ENCODE results near the gene MAGEH1.
A peak's percentile ranks its signal among the peaks of the same experiment; 100 is the strongest.
"Not testable (repeated sequence)": the region's sequence is repeated elsewhere in the genome, so short reads cannot be mapped to it uniquely, and the experiment has no call there.

The MAGEH1 gene, protein sequence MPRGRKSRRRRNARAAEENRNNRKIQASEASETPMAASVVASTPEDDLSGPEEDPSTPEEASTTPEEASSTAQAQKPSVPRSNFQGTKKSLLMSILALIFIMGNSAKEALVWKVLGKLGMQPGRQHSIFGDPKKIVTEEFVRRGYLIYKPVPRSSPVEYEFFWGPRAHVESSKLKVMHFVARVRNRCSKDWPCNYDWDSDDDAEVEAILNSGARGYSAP

GRCh38 chrX:55451990-55452832 lies at the start of gene MAGEH1:
Gene MAGEH1 (plus strand): TSS chrX:55452127. CDS start chrX:55452375, 248 bp downstream.
- peak; percentile 64 to 67 for DNase-seq

- not testable (repeated sequence) for DNase-seq
Observed at GRCh38 chrX:55427079-55427478, 24.8 kb upstream of the MAGEH1 start.

GRCh38 chrX:55443468-55443867 lies 8.5 kb upstream of the MAGEH1 start:
- not testable (repeated sequence) for DNase-seq

DNA sequence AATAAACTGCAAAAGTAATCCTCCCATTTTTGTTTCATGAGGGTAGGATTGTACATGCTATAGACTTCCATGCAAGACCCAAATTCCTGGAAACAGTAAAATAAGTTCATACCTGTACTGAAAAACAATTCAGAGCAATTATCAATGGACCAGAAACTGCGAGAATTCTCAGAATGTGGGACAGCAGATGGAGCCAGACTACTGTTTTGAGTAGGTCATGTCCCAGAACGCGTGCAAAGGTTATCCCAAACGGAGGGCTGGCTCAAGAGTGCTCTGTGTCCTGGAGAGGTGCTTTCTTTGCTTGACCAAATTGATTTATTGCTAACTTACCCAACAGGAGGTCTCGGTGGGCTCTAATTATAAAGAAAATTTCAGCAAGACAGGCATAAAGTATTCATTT lies 1.7 kb upstream of the MAGEH1 start:
- DNase-seq, result no peak

DNA sequence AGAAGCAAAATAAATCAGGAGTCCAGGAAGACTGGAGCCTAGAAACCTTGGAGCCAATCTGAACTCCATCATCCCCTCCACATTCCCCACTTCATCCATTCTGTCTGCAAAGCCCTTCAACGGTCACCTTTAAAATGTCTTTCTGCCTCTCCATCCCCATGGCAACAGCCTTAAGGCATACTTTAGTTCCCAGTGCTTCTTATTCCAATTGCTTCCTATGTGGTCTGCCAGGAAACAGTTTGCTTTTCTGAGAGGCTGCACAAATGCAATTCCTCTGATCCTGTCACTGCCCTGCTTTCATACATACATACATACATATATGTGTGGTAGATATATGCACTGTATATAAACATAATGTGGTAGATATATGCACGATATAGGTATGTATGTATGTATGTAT lies 786 bp upstream of the MAGEH1 start:
- DNase-seq, result no peak

DNA sequence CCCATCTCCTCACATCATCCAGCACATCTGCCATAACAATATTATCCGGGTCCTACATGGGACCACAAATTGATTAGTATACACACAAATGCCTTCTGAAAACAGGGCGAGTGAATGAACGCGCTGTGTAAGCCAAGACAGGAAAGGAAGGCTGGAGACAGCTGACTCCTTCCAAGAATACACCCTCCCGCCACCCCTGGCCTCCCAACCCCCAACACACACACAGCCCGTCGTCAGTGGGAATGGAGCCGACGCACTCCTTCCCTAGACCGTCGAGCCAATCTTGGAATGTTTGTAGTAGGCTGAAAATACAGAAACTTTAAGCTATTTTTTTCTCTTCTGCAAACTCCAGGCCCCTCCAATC lies 319 bp upstream of the MAGEH1 start:
- DNase-seq, result no peak

DNA sequence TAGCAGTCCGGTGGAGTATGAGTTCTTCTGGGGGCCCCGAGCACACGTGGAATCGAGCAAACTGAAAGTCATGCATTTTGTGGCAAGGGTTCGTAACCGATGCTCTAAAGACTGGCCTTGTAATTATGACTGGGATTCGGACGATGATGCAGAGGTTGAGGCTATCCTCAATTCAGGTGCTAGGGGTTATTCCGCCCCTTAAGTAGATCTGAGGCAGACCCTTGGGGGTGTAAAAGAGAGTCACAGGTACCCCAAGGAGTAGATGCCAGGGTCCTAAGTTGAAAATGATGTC lies 852 bp downstream of the MAGEH1 start:
- DNase-seq, result no peak

- DNase-seq, result not testable (repeated sequence)
Observed at GRCh38 chrX:55455708-55456107, 3.8 kb downstream of the MAGEH1 start.

DNA sequence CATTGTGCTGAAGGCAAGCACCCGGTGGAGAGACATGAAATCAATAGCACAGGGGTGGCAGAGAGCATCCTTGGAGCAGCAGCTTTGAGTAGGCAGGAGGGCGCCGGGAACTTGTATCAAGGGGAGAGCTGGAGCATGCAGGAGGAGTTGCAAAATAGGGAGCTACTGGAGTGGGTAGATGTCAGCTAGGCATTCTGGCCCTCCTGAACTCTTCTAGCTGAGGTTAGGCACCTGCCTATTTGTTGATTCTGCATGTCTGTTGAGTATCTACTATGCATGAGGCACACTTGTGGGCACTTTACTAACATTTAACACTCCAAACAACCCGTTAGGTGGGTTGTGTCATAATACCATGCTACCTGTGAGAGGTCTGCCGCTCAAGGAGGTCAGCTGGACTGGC lies 7.5 kb downstream of the MAGEH1 start:
- not testable (repeated sequence) for DNase-seq

DNA sequence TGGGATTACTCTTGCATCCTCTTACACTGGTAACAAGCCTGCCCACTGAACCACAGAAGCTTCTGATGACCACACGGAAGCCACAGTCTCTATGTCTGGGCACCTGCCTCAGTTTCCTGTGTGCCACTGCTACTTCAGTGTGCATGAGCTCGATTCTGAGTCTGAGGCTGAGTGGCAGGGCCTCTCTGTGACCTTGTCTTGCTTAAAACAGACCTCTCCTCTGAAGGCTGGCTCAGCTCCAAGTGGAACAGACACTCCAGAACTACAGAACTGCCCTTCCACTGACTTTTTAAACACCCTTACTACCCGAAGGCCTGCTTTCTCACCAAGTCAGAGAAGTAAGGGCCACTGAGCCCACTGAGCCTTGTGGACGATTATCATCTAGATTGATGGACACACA lies 8.0 kb downstream of the MAGEH1 start:
- DNase-seq, result not testable (repeated sequence)

GRCh38 chrX:55464050-55464449 lies 12.1 kb downstream of the MAGEH1 start:
- not testable (repeated sequence) for DNase-seq

- DNase-seq, result not testable (repeated sequence)
Observed at GRCh38 chrX:55465108-55465507, 13.2 kb downstream of the MAGEH1 start.

GRCh38 chrX:55465791-55466190 lies 13.9 kb downstream of the MAGEH1 start:
- DNase-seq, result not testable (repeated sequence)

DNA sequence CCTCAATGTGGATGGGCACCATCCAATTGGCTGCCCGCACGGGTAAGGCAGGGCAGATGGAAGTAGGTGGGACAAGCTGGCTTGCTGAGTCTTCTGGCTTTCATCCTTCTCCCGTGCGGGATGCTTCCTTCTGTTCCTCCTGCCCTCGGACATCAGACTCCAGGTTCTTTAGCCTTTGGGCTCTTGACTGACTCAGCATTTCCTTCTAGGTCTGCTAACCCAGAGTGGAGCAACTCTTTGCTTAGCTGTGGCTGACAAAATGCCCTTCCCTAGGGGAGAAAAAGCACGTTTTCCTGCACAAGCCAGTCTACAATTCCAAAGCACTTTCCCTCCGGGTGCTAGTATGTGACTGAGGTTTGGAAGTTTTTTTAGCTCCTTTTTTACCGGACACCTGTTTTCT lies 28.0 kb downstream of the MAGEH1 start:
- DNase-seq, result not testable (repeated sequence)

GRCh38 chrX:55480390-55481062 lies 28.6 kb downstream of the MAGEH1 start:
- no peak for DNase-seq

- no peak for DNase-seq
Observed at GRCh38 chrX:55484948-55485347, 33.0 kb downstream of the MAGEH1 start.

- DNase-seq, result no peak
Observed at GRCh38 chrX:55486736-55487135, 34.8 kb downstream of the MAGEH1 start.

DNA sequence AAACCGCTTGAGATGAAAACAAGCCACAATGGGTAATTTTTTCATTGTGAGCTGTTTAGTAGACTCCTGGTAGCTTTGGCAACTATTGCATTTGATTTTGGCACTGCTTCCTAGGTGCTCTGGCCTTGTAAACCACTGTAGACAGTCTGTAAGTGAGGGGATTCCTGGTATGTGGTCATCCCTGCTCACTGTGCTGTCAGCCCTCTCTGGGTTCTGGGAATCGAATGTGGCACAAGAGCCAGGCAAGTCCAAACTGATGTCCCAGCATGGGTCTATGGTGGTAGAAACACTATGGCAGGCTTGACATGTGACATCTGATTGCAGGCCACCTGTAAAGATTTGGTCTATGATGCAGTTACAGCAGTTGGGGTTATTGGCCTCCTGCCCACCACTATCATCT lies 35.2 kb downstream of the MAGEH1 start:
- no peak for DNase-seq

DNA sequence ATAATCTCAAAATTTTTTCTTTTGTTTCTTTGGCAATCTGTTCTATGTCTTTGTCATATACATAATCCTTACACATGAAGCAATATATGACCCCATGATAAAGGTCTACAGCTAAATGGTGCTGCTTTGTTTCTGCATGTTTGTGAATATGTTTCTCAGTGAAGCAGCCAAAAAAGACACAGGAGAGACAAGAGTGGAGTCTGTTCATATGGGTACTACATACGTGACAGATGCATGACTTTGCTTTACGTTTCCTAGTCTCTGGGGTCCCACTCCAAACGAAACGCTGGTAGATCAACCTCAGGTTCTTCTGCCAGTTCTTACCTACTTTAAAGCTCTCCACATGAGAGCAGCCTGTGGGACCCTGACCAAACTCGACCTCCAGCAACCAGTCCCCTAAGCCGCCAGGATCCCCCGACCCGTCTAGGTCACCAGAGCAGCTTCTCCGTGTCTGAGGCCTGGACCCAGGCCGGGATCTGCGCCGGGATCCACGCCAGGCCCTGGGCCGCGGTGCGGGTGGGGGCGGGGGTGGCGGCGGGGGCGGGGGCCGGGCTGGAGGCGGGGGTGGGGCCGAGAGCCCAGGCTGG lies 36.2 kb downstream of the MAGEH1 start:
- DNase-seq, result no peak

DNA sequence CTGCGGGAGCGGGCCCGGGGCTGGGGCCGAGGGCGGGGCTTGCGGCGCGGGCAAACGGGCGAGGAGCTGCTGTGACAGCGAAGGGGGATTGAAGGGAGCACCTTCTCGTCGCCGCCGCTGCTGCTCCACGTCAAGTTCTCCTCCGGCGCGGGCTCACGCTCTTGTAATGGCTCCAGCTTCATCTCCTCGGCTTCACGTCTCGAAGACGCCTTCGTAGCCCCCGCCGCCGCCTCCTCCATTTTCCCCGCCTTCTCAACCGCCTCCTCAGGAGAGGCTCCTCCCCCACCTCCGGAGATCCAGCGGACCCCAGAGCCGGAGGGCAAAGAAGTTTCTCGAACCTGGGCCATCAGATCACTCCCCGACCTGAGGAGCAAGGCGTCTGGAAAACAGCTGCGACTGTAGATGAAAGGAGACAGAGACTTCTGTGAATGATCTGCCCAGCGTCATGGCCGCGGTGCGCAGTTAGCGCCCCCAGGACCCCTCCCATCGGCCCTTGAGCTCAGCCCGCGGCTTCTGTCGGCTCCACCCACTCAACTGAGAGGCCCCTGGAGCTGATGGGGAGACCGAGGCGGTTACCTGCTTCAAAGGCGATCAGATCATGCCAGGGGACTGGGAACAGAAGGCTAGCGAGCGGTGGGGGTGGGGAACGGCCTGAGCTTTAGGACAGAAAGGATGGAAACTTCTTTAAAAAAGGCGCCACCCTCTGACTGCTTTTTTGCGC lies 36.8 kb downstream of the MAGEH1 start:
- peak in 1 of 2 donors; percentile 42 for DNase-seq

DNA sequence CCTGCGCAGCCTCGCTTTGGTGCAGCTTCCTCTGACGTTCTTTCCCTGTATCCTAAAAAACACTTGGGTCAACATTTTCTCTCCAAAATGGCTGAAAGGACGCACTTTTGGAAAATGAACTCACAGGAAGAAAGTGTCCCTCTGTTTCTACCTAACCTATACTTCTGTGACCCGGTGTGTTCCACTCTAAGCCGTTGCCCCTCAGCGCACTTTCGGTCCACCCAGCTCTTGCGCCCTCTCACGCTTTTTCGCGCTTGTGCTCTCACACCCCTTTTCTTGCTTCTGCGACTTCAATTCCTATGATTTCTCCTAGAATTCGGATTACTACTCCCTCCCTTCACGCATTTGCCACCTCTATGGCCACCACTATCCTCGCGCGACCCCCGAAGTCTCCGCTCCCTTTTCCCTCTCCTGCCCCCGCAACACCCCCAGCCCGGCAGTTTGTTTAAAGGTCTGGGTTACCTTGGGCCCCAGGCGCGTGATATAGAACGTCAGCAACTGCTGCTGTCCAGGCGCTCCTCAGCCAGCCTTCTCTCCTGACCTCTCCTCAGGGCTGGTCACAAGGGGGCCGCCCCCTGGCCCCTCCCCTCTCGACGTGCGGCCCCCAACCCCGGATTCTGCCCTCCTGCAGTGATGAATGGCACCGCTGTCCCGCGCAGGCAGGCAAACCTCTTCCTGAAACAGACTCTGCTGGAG lies 37.5 kb downstream of the MAGEH1 start, which contains the start of gene USP51:
TSS of gene USP51 (minus strand) at position 535 of the 696 bp plus-strand sequence. CDS start 909 bp downstream, outside the sequence.
- peak in 1 of 2 donors; percentile 35 for DNase-seq

DNA sequence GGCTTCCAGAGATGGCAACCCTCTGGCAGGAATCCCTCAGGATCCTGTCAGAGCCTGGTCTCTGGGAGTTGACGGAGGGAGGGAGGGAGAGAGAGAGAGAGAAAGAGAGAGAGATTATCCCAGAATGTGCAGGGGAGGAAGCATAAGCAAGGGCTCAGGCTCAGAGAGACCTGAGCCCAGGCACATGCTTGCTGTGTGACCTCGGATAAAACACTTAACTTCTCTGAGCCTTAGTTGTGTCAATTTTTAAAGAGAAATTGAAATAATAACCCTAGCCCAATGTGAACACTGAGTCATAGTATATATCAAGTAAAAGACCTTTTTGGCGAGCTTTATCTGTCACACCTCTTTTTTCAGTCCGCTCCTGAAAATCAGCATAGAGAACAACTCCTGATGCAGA lies 38.2 kb downstream of the MAGEH1 start:
- no peak for DNase-seq
